NCI-H524 treated with DMSO at 0.1 percent for 48 hours (cell line): ENCODE measurements around the gene GALNT10.

Experiments
- DNase-seq: peaks from one replicate; lab custom pipeline; 2025; lab: John Stamatoyannopoulos, UW

Gene GALNT10

GRCh38 chr5:154408811-154409210 is 218.3 kb downstream of the GALNT10 start:
- no peak for DNase-seq

- DNase-seq: no peak
Measured at GRCh38 chr5:154409230-154409840, 218.8 kb downstream of the GALNT10 start.

GRCh38 chr5:154410008-154410407 is 219.5 kb downstream of the GALNT10 start:
- no peak for DNase-seq

GRCh38 chr5:154410786-154411185 is 220.3 kb downstream of the GALNT10 start:
- DNase-seq: no peak

GRCh38 chr5:154411338-154411737 is 220.8 kb downstream of the GALNT10 start:
- no peak for DNase-seq

- DNase-seq: no peak
Measured at GRCh38 chr5:154412316-154412715, 221.8 kb downstream of the GALNT10 start.

- no peak for DNase-seq
Measured at GRCh38 chr5:154412925-154413324, 222.4 kb downstream of the GALNT10 start.

- DNase-seq: no peak
Measured at GRCh38 chr5:154415114-154415513, 224.6 kb downstream of the GALNT10 start.

GRCh38 chr5:154418344-154418820 is 227.8 kb downstream of the GALNT10 start:
- DNase-seq: no peak

- DNase-seq: no peak
Measured at GRCh38 chr5:154419236-154419635, 228.7 kb downstream of the GALNT10 start.

- no peak for DNase-seq
Measured at GRCh38 chr5:154421868-154422267, 231.3 kb downstream of the GALNT10 start.

GRCh38 chr5:154422298-154422697 is 231.8 kb downstream of the GALNT10 start:
- no peak for DNase-seq

GRCh38 chr5:154428208-154428607 is 237.7 kb downstream of the GALNT10 start:
- no peak for DNase-seq

GRCh38 chr5:154429341-154429740 is 238.8 kb downstream of the GALNT10 start:
- no peak for DNase-seq

GRCh38 chr5:154430466-154430865 is 239.9 kb downstream of the GALNT10 start:
- DNase-seq: no peak

GRCh38 chr5:154430961-154431630 is 240.6 kb downstream of the GALNT10 start:
- no peak for DNase-seq

- DNase-seq: no peak
Measured at GRCh38 chr5:154435226-154435625, 244.7 kb downstream of the GALNT10 start.

- no peak for DNase-seq
Measured at GRCh38 chr5:154437281-154437965, 246.9 kb downstream of the GALNT10 start.

GRCh38 chr5:154440540-154440939 is 250.0 kb downstream of the GALNT10 start:
- DNase-seq: no peak

GRCh38 chr5:154442801-154443200 is 252.3 kb downstream of the GALNT10 start:
- DNase-seq: no peak

GRCh38 chr5:154444556-154445421 is 254.3 kb downstream of the GALNT10 start:
- no peak for DNase-seq
